Measurements from ENCODE around the gene SULT4A1.

The SULT4A1 gene

GRCh38 chr22:43858156-43858895 is 4.0 kb downstream of the SULT4A1 start:
- in situ Hi-C loops (cut with HindIII; ENCODE audit: low sequenced_read_pairs) = no loop called here
- TF ChIP-seq CTCF (IDR thresholded peaks at IDR 0.05; ENCODE audit: low read depth, low read length, missing control alignments) = no peak
- no peak for DNase-seq (ENCODE audit: low read depth)

GRCh38 chr22:43857367-43857766 is 4.9 kb downstream of the SULT4A1 start:
- H3K4me3 ChIP-seq (ENCODE audit: low read depth, low read length) = no peak overlapping the region
- no peak for DNase-seq (ENCODE audit: low read depth)
- no peak for TF ChIP-seq CTCF (IDR thresholded peaks at IDR 0.05; ENCODE audit: low read depth, low read length, missing control alignments)
- in situ Hi-C loops (cut with HindIII; ENCODE audit: low sequenced_read_pairs) = no loop called here

More at GRCh38 chr22:43858156-43858895, 4.0 kb downstream of the SULT4A1 start:
- H3K4me3 ChIP-seq (ENCODE audit: low read depth, low read length) = no peak overlapping the region

- TF ChIP-seq CTCF (IDR thresholded peaks at IDR 0.05; ENCODE audit: low read depth, low read length, missing control alignments) = no peak
- DNase-seq (ENCODE audit: low read depth) = no peak
- in situ Hi-C loops (cut with HindIII; ENCODE audit: low sequenced_read_pairs) = no loop called here
- H3K4me3 ChIP-seq (ENCODE audit: low read depth, low read length) = no peak overlapping the region
Measured at GRCh38 chr22:43855431-43855830, 6.9 kb downstream of the SULT4A1 start.

GRCh38 chr22:43854786-43855271 is 7.5 kb downstream of the SULT4A1 start:
- in situ Hi-C loops (cut with HindIII; ENCODE audit: low sequenced_read_pairs) = no loop called here
- DNase-seq (ENCODE audit: low read depth) = no peak
- H3K4me3 ChIP-seq (ENCODE audit: low read depth, low read length) = no peak overlapping the region
- TF ChIP-seq CTCF (IDR thresholded peaks at IDR 0.05; ENCODE audit: low read depth, low read length, missing control alignments) = no peak

- in situ Hi-C loops (cut with HindIII; ENCODE audit: low sequenced_read_pairs) = no loop called here
- TF ChIP-seq CTCF (IDR thresholded peaks at IDR 0.05; ENCODE audit: low read depth, low read length, missing control alignments) = no peak
- DNase-seq (ENCODE audit: low read depth) = no peak
- H3K4me3 ChIP-seq (ENCODE audit: low read depth, low read length) = no peak overlapping the region
Measured at GRCh38 chr22:43854121-43854785, 8.1 kb downstream of the SULT4A1 start.

- no peak overlapping the region for H3K4me3 ChIP-seq (ENCODE audit: low read depth, low read length)
- no peak for TF ChIP-seq CTCF (IDR thresholded peaks at IDR 0.05; ENCODE audit: low read depth, low read length, missing control alignments)
- in situ Hi-C loops (cut with HindIII; ENCODE audit: low sequenced_read_pairs) = no loop called here
- DNase-seq (ENCODE audit: low read depth) = no peak
Measured at GRCh38 chr22:43853328-43853931, 8.9 kb downstream of the SULT4A1 start.

Data from astrocyte of the cerebellum (primary cell).